GM18526 (cell line): Measurements from ENCODE around the gene SLC1A1.

Source experiments
- POLR2A ChIP-seq: IDR thresholded peaks from 3 replicates; pipeline ENCODE4 v1.6.1; 2011; ENCODE audit not compliant: insufficient read length; ENCODE audit errors: extremely low read depth

Gene SLC1A1

DNA sequence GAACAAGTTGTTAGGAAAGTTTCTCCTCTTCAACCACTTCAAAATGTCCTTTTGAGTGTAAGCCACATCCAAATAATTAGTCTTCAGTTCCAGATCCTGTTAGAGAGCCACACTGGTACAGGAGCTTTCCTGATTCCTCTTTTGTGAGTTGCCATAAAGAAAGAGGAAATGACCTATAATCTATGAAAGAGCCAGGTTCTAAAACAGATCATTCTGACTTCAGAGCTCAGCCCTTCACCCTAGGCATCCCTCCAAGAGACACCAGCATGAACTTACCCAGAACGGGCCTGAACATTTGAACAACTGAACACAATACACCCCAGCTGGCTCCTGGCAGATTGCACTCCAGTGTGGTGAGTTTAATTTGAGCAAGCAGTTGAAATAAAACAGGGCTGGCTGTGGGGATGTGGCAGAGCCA is 25.7 kb downstream of the SLC1A1 start:
- no peak for TF ChIP-seq POLR2A

- TF ChIP-seq POLR2A = no peak
These were observed 27.0 kb downstream of the SLC1A1 start for GRCh38 chr9:4517274-4517673.

DNA sequence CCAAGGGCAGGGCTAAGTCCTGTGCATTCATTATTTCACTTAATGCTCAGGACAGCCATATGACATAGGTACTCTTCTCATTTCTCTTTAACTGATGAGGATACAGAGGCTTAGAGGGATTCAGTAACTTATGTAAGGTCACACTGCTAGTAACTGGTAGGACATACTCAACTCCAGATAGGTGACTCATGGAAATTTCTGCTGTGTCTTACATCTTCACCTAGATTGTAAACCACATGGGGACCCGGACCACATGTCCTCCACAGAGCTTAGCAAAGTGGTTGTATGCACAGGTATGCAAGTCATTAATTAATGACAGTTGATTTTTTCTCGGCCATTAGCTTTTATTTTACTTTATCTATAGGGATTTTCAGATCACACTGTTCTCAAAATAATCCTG is 29.3 kb downstream of the SLC1A1 start:
- no peak for TF ChIP-seq POLR2A

- TF ChIP-seq POLR2A = no peak
These were observed 29.8 kb downstream of the SLC1A1 start for GRCh38 chr9:4520055-4520454.

DNA sequence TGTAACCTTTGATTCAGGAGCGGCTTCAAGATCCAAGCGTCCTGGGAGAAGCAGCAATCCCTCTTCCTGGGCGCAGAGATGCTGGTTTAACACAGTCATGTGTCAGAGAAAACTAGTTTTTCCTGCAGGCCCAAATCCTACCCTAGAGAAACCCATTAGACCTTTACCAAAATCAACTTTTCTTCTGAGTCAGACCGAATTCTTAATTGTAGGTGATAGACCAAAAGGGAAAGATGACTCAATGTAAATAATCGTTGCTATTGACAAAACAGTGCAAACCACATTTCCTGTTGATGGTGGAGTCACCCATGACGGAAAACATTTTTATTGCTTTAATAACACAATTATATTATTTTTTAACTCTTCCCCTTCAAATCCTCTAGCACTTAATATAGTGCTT is 40.1 kb downstream of the SLC1A1 start:
- no peak for TF ChIP-seq POLR2A

GRCh38 chr9:4537581-4537980 is 47.3 kb downstream of the SLC1A1 start:
- TF ChIP-seq POLR2A = no peak

GRCh38 chr9:4538107-4538506 is 47.8 kb downstream of the SLC1A1 start:
- no peak for TF ChIP-seq POLR2A

GRCh38 chr9:4538621-4539020 is 48.4 kb downstream of the SLC1A1 start:
- no peak for TF ChIP-seq POLR2A

- no peak for TF ChIP-seq POLR2A
These were observed 50.2 kb downstream of the SLC1A1 start for GRCh38 chr9:4540425-4540824.

DNA sequence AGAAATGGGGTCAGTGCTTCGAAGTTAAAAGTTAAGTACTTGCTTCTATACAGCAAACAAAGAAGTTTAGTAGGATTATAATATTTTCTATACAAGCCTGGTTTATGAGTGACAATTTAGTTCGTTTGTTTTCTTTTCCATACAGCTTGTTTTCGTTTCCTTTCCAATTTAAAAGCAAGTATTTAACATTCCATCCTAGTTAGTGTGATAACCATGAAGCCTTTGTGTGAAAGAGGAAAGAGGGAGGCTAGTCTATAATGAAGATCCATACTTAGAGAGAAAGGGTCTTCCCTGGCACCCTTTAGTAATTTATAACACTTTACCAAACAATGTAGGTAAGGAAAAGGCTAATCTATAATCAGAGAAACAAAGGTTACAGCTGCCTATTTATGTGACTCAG is 51.0 kb downstream of the SLC1A1 start:
- no peak for TF ChIP-seq POLR2A

GRCh38 chr9:4541856-4542255 is 51.6 kb downstream of the SLC1A1 start:
- no peak for TF ChIP-seq POLR2A

- TF ChIP-seq POLR2A = no peak
These were observed 56.7 kb downstream of the SLC1A1 start for GRCh38 chr9:4547016-4547415.

- no peak for TF ChIP-seq POLR2A
These were observed 58.8 kb downstream of the SLC1A1 start for GRCh38 chr9:4548811-4549725.

DNA sequence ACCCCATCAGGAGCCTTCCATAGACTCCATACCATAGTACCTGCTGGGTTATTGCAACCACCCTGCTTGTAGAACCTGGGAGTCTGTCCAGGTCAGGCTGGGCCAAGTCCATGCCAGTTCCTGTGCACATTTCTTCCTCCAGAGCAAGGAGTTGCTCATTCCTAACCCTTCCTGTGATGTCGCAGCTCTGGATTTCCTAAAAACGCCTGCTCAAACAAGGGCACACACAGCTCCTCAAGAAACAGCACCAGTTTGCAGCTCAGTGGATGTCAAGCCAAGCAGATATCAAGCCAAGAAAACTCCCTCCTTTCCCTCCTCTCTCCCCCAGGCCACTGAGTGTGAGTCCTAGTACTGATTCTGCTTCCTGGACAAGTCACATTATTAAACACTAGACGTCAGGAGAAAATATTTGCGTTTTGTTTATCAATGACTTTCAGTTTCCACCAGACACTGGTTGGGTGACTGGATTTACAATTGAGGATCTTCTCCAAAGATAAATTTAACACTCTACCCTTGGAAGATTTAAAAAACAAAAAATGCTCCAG is 59.6 kb downstream of the SLC1A1 start:
- TF ChIP-seq POLR2A = no peak

DNA sequence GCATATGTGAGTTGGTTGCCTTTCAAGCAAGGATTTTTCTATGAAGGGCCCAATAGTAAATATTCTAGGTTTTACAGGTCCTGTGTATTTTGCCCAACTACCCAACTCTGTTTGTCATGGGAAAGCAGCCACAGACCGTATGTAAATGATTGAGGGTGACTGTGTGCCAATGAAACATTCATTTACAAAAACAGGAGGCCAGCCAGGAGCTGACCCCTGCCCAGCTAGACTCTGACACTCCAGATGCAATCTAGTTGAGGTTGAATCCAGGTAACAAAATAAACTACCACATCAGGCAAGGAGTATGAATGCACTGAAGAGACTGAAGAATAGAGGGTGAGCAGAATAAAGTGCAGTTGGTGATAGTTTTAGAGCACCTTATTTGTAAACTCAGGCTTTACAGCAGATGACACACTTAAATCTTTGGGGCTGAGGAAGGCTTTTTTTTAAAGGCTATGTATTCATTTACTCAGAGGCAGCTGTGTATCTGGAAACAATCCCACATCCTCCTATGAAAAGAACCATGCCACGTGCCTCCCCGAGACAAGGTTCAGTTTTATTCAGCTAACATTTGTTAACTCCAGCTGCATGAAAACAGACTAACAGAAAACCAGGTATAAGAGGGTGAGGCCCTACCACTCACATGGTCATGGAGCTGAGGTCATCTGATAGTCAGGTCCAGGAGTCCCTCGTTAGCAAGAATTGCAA is 60.7 kb downstream of the SLC1A1 start:
- TF ChIP-seq POLR2A = no peak

GRCh38 chr9:4553951-4554381 is 63.7 kb downstream of the SLC1A1 start:
- TF ChIP-seq POLR2A = no peak
